B cell (primary cell): Measurements from ENCODE around the gene POLD1. TPM values are rescaled to one million over a fixed set of nuclear protein-coding genes. Genes with fewer than 3 reads are reported as not detected.

Experiments
- ATAC-seq: fragments of 200-7000 bp; cut with Tn5 transposase; one replicate; pipeline ENCODE4 v1.10.0; 2021; ENCODE audit warnings: low read depth, mild to moderate bottlenecking, moderate number of reproducible peaks, moderate library complexity
- CTCF ChIA-PET: fragments of 350-600 bp; sonication (Branson Sonifier 250); formaldehyde crosslinking; loops from one replicate; lab custom pipeline; 2021; ENCODE audit warnings: antibody characterized with exemption, inconsistent platforms; lab: Charles Lee
- POLR2A ChIA-PET: fragments of 350-600 bp; sonication (Branson Sonifier 250); formaldehyde crosslinking; loops from one replicate; lab custom pipeline; 2021; ENCODE audit warnings: antibody characterized with exemption; lab: Charles Lee
- DNase-seq: peaks from one replicate; pipeline ENCODE4 v3.0.0; 2013
- H2AFZ ChIP-seq: 2 replicates; pipeline ENCODE4 v1.6.1; 2012; ENCODE audit warnings: mild to moderate bottlenecking, low read depth, low read length; ENCODE audit not compliant: insufficient read depth, poor library complexity, severe bottlenecking
- H3K27ac ChIP-seq, 2 donors: 1 replicate in 1 of 2; 2 replicates in 1 of 2; pipeline ENCODE4 v1.5.1; 2012 to 2013; ENCODE audit warnings: low read length in 2 of 2, mild to moderate bottlenecking in 2 of 2, moderate library complexity in 1 of 2
- H3K27me3 ChIP-seq, 4 experiments: fragments of 200-600 bp in 1 of 4; sonication (generic) in 1 of 4; replicated peaks in 1 of 4; 1 replicate in 2 of 4; 2 replicates in 2 of 4; pipeline versions ENCODE4 v1.6.1 to v1.7.0; 2013 to 2016; ENCODE audit warnings: low read length in 3 of 4, mild to moderate bottlenecking in 2 of 4, mixed read lengths in 1 of 4, moderate library complexity in 1 of 4; ENCODE audit not compliant: insufficient read depth in 4 of 4, control insufficient read depth in 3 of 4; ENCODE audit errors: control extremely low read depth in 1 of 4
- H3K36me3 ChIP-seq, 2 experiments: replicated peaks in 1 of 2; 1 replicate in 1 of 2; 2 replicates in 1 of 2; pipeline versions ENCODE4 v1.6.1 to v1.7.1; 2013; ENCODE audit warnings: low read length in 1 of 2; ENCODE audit not compliant: insufficient read depth in 2 of 2, control insufficient read depth in 1 of 2; ENCODE audit errors: control extremely low read depth in 1 of 2, extremely low read depth in 1 of 2
- H3K4me1 ChIP-seq, 2 donors: fragments of 200-600 bp in 1 of 2; sonication (generic) in 1 of 2; 1 replicate in 1 of 2; 2 replicates in 1 of 2; pipeline versions ENCODE4 v1.5.1 to v1.6.1; 2013 to 2017; ENCODE audit warnings: low read length in 2 of 2; ENCODE audit not compliant: control insufficient read depth in 2 of 2, insufficient read depth in 2 of 2
- H3K4me2 ChIP-seq: replicated peaks from 2 replicates; pipeline ENCODE3; 2012; ENCODE audit warnings: mild to moderate bottlenecking, low read depth, low read length; ENCODE audit not compliant: poor library complexity, severe bottlenecking
- H3K4me3 ChIP-seq, 5 experiments: fragments of 200-600 bp in 1 of 5; sonication (generic) in 1 of 5; 1 replicate in 3 of 5; 2 replicates in 2 of 5; pipeline versions ENCODE4 v1.5.1 to v1.7.0; 2011 to 2016; ENCODE audit warnings: low read length in 4 of 5, mild to moderate bottlenecking in 4 of 5, low read depth in 2 of 5, control low read depth in 1 of 5, moderate library complexity in 1 of 5; ENCODE audit not compliant: insufficient read depth in 1 of 5; ENCODE audit errors: control extremely low read depth in 1 of 5, extremely low read depth in 1 of 5
- H3K79me2 ChIP-seq: fragments of 200-600 bp; sonication (generic); one replicate; pipeline ENCODE4 v1.6.0; 2016; ENCODE audit warnings: low read length; ENCODE audit not compliant: control insufficient read depth, insufficient read depth
- H3K9ac ChIP-seq: fragments of 200-600 bp; sonication (generic); 2 replicates; pipeline ENCODE4 v1.6.1; 2017; ENCODE audit warnings: mild to moderate bottlenecking, low read length, moderate library complexity
- H3K9me3 ChIP-seq, 3 donors: one replicate each; pipeline versions ENCODE4 v1.6.1 to v1.7.1; 2013; ENCODE audit warnings: low read length in 2 of 3; ENCODE audit not compliant: control insufficient read depth in 2 of 3, insufficient read depth in 1 of 3; ENCODE audit errors: control extremely low read depth in 1 of 3
- H4K20me1 ChIP-seq: 2 replicates; pipeline ENCODE4 v1.6.0; 2012; ENCODE audit warnings: mild to moderate bottlenecking, low read length; ENCODE audit not compliant: insufficient read depth, control insufficient read depth, poor library complexity, severe bottlenecking
- H3K27ac Mint-ChIP-seq: one replicate; pipeline ENCODE4 v1.8.0; 2021; ENCODE audit warnings: mixed read lengths
- H3K27me3 Mint-ChIP-seq: one replicate; pipeline ENCODE4 v1.8.0; 2021; ENCODE audit warnings: mixed read lengths
- H3K4me1 Mint-ChIP-seq: one replicate; pipeline ENCODE4 v1.8.0; 2021; ENCODE audit warnings: mixed read lengths
- H3K4me3 Mint-ChIP-seq: one replicate; pipeline ENCODE4 v1.8.0; 2021; ENCODE audit warnings: mixed read lengths
- H3K9me3 Mint-ChIP-seq: one replicate; pipeline ENCODE4 v1.8.0; 2022; ENCODE audit warnings: mixed read lengths; ENCODE audit not compliant: insufficient read depth
- EZH2 ChIP-seq: IDR thresholded peaks from 2 replicates; pipeline ENCODE4 v1.6.1; 2012; ENCODE audit warnings: borderline replicate concordance, low read depth, mild to moderate bottlenecking, moderate library complexity, low read length; ENCODE audit not compliant: insufficient read depth, poor library complexity, severe bottlenecking
- WGBS: methylation state at CpG from one replicate; pipeline ENCODE4 v1.1.5; 2013; ENCODE audit warnings: missing lambda C conversion rate; ENCODE audit not compliant: insufficient coverage; 5-methylcytosine and 5-hydroxymethylcytosine counted together
- intact Hi-C: fragments of 100-400 bp; cut with micrococcal nuclease; formaldehyde crosslinking; loops from one replicate; pipeline ENCODE4 v1.10.0; 2022
- polyA plus RNA-seq: library from polyadenylated mRNA; depleted of rRNA; stranded (reverse); fragments of >200 nt; gene quantifications from 2 replicates; pipeline ENCODE4 v1.2.3, GENCODE V29; 2012
- total RNA-seq, 2 donors: library from RNA; stranded (reverse); fragments of 120-200 nt in 1 of 2; gene quantifications; 1 replicate in 1 of 2; 2 replicates in 1 of 2; pipeline versions ENCODE4 v1.2.3 to v1.2.4, GENCODE V29; 2013 to 2022
- TF ChIP-seq, protein P1 (sequence below): fragments of 200-600 bp; IDR thresholded peaks from one replicate; pipeline ENCODE4 v1.8.0; 2022; ENCODE audit warnings: antibody characterized with exemption, mild to moderate bottlenecking

POLD1 gene
- total and polyA plus RNA-seq, 2 donors (not counting 1 experiment from before 2014, with no cell fraction given): 43.6 to 65.2 TPM

DNA sequence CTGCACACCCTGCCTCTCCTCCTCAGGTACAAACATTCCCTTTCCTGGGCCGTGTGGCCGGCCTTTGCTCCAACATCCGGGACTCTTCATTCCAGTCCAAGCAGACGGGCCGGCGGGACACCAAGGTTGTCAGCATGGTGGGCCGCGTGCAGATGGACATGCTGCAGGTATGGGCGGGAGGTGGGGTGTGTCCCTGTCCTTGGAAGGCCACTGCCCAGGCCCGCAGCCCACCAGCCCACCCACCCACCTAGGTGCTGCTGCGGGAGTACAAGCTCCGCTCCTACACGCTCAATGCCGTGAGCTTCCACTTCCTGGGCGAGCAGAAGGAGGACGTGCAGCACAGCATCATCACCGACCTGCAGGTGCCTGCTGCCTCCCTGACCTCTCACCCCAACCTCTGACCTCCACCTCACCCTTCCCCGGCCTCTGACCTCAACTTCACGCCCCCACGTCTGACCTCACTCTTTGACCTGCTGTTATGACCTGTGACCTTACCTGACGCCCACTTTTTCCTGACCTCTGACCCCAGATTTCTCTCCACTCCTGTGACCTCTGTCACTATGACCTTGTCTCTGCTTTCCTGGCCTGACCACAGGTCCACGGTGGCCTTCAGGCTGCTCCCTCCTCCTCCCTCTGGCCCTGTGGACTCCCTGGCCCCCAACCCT, 22.1 kb downstream of the POLD1 start:
- no peaks in the 10 kb centered on the region for H3K9me3 ChIP-seq
- no peak for DNase-seq
- intact Hi-C loops: no loop called here
- ChIA-PET CTCF (no interaction called here), POLR2A (no interaction called here)
- H3K79me2 ChIP-seq: peaks cover 17% of the 10 kb centered on the region
- H3K4me1 Mint-ChIP-seq: no peaks in the 10 kb centered on the region
- H3K27me3 ChIP-seq: no peaks in the 10 kb centered on the region
- H2AFZ ChIP-seq: no peak overlapping the region
- no peak for TF ChIP-seq EZH2
- TF ChIP-seq, protein P1, sequence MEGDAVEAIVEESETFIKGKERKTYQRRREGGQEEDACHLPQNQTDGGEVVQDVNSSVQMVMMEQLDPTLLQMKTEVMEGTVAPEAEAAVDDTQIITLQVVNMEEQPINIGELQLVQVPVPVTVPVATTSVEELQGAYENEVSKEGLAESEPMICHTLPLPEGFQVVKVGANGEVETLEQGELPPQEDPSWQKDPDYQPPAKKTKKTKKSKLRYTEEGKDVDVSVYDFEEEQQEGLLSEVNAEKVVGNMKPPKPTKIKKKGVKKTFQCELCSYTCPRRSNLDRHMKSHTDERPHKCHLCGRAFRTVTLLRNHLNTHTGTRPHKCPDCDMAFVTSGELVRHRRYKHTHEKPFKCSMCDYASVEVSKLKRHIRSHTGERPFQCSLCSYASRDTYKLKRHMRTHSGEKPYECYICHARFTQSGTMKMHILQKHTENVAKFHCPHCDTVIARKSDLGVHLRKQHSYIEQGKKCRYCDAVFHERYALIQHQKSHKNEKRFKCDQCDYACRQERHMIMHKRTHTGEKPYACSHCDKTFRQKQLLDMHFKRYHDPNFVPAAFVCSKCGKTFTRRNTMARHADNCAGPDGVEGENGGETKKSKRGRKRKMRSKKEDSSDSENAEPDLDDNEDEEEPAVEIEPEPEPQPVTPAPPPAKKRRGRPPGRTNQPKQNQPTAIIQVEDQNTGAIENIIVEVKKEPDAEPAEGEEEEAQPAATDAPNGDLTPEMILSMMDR: no peak
- no peak for ATAC-seq
- no peaks in the 10 kb centered on the region for H4K20me1 ChIP-seq
- H3K4me3 ChIP-seq: no peak overlapping the region
- no peaks in the 10 kb centered on the region for H3K4me1 ChIP-seq
- H3K4me2 ChIP-seq: no peak overlapping the region
- no peaks in the 10 kb centered on the region for H3K9me3 Mint-ChIP-seq
- H3K36me3 ChIP-seq: peaks cover 0 to 31% of the 10 kb centered on the region in 2 experiments
- no peaks in the 10 kb centered on the region for H3K27me3 Mint-ChIP-seq
- H3K9ac ChIP-seq: no peak overlapping the region
- WGBS: 97% methylated on average over 16 of the region's 22 CpGs
- no peak overlapping the region for H3K27ac Mint-ChIP-seq
- no peak overlapping the region for H3K4me3 Mint-ChIP-seq
- H3K27ac ChIP-seq: no peak overlapping the region

DNA sequence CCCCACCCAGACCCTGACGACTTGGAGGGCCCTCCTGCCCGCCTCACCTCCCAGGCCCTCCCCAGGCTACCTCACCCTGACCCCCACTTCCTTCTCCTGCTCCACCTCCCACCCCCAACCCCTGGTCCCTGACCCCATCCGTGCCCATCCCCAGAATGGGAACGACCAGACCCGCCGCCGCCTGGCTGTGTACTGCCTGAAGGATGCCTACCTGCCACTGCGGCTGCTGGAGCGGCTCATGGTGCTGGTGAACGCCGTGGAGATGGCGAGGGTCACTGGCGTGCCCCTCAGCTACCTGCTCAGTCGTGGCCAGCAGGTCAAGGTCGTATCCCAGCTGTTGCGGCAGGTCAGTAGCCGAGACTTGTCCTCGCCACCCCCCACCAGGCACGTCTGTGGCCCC, 22.7 kb downstream of the POLD1 start:
- Histone ChIP-seq H3K4me2 (no peak overlapping the region), H3K4me1 (no peaks in the 10 kb centered on the region), H3K36me3 (peaks cover 0 to 31% of the 10 kb centered on the region in 2 experiments), H2AFZ (no peak overlapping the region), H3K27me3 (no peaks in the 10 kb centered on the region), H3K79me2 (peaks cover 14% of the 10 kb centered on the region), H3K27ac (no peak overlapping the region), H3K9me3 (no peaks in the 10 kb centered on the region), H3K4me3 (no peak overlapping the region), H3K9ac (no peak overlapping the region), H4K20me1 (no peaks in the 10 kb centered on the region)
- Mint-ChIP-seq H3K4me1 (no peaks in the 10 kb centered on the region), H3K4me3 (no peak overlapping the region), H3K9me3 (no peaks in the 10 kb centered on the region), H3K27me3 (no peaks in the 10 kb centered on the region), H3K27ac (no peak overlapping the region)
- ChIA-PET CTCF (no interaction called here), POLR2A (no interaction called here)
- ATAC-seq (no peak), DNase-seq (no peak)
- intact Hi-C loops: no loop called here
- TF ChIP-seq, protein P1: no peak
- TF ChIP-seq EZH2: no peak
- 98% methylated on average over 17 of the region's 19 CpGs for WGBS
